CD14-positive monocyte (primary cell): ENCODE data around the gene C1QTNF5. TPM values are rescaled to one million over a fixed set of nuclear protein-coding genes. Genes with fewer than 3 reads are reported as not detected.

Experiments
- DNase-seq, 3 donors: peaks; one replicate each; pipeline ENCODE4 v3.0.0-alpha.2; 2011 to 2022
- H2AFZ ChIP-seq: 2 replicates; pipeline ENCODE4 v1.6.0; 2012; ENCODE audit warnings: mild to moderate bottlenecking, low read depth, low read length, inconsistent platforms; ENCODE audit not compliant: insufficient read depth, poor library complexity, severe bottlenecking
- H3K27ac ChIP-seq, 2 donors: 1 replicate in 1 of 2; 2 replicates in 1 of 2; pipeline ENCODE4 v1.5.1; 2012 to 2013; ENCODE audit warnings: low read length in 2 of 2, control low read depth in 1 of 2, inconsistent platforms in 1 of 2, low read depth in 1 of 2, mild to moderate bottlenecking in 1 of 2
- H3K27me3 ChIP-seq, 2 donors: one replicate each; pipeline versions ENCODE4 v1.6.0 to v1.6.1; 2011 to 2013; ENCODE audit warnings: low read length in 2 of 2; ENCODE audit not compliant: control insufficient read depth in 2 of 2, insufficient read depth in 2 of 2
- H3K36me3 ChIP-seq, 2 donors: replicated peaks in 1 of 2; 1 replicate in 1 of 2; 2 replicates in 1 of 2; pipeline versions ENCODE4 v1.5.1 to v1.6.1; 2012 to 2013; ENCODE audit warnings: low read length in 2 of 2, control low read depth in 1 of 2, inconsistent platforms in 1 of 2, mild to moderate bottlenecking in 1 of 2; ENCODE audit not compliant: insufficient read depth in 2 of 2, control insufficient read depth in 1 of 2
- H3K4me1 ChIP-seq, 2 donors: 1 replicate in 1 of 2; 2 replicates in 1 of 2; pipeline versions ENCODE4 v1.5.1 to v1.6.1; 2012 to 2013; ENCODE audit warnings: low read length in 2 of 2, control low read depth in 1 of 2, inconsistent platforms in 1 of 2, mild to moderate bottlenecking in 1 of 2, moderate library complexity in 1 of 2; ENCODE audit not compliant: insufficient read depth in 2 of 2, control insufficient read depth in 1 of 2
- H3K4me2 ChIP-seq: replicated peaks from 2 replicates; pipeline ENCODE3; 2012; ENCODE audit warnings: low read length, moderate library complexity, mild to moderate bottlenecking; ENCODE audit not compliant: poor library complexity, severe bottlenecking; ENCODE audit errors: extremely low read depth
- H3K4me3 ChIP-seq, 3 experiments: fragments of 200-600 bp in 1 of 3; sonication (generic) in 1 of 3; replicated peaks in 1 of 3; 1 replicate in 2 of 3; 2 replicates in 1 of 3; pipeline ENCODE4 v1.5.1; 2011 to 2013; ENCODE audit warnings: low read length in 3 of 3, mild to moderate bottlenecking in 3 of 3, control low read depth in 2 of 3, low read depth in 2 of 3, inconsistent platforms in 1 of 3, moderate library complexity in 1 of 3
- H3K79me2 ChIP-seq: 2 replicates; pipeline ENCODE4 v1.6.0; 2012; ENCODE audit warnings: mild to moderate bottlenecking, control low read depth, inconsistent platforms, low read length, moderate library complexity; ENCODE audit not compliant: insufficient read depth
- H3K9ac ChIP-seq: 2 replicates; pipeline ENCODE4 v1.6.0; 2017; ENCODE audit warnings: low read length, mild to moderate bottlenecking; ENCODE audit not compliant: insufficient read depth, poor library complexity, severe bottlenecking
- H3K9me3 ChIP-seq, 2 donors: replicated peaks in 1 of 2; 1 replicate in 1 of 2; 2 replicates in 1 of 2; pipeline versions ENCODE4 v1.5.1 to v1.6.1; 2012 to 2013; ENCODE audit warnings: low read length in 2 of 2, control low read depth in 1 of 2; ENCODE audit not compliant: control insufficient read depth in 1 of 2, insufficient read depth in 1 of 2
- H4K20me1 ChIP-seq: 2 replicates; pipeline ENCODE4 v1.6.0; 2012; ENCODE audit warnings: mild to moderate bottlenecking, low read length, control low read depth, moderate library complexity; ENCODE audit not compliant: insufficient read depth
- H3K27ac Mint-ChIP-seq, 7 donors: one replicate each; pipeline ENCODE4 v1.8.0; 2020; ENCODE audit warnings: mild to moderate bottlenecking in 7 of 7, mixed read lengths in 7 of 7, moderate library complexity in 6 of 7, inconsistent platforms in 2 of 7
- H3K27me3 Mint-ChIP-seq, 3 donors: one replicate each; pipeline ENCODE4 v1.8.0; 2021 to 2022; ENCODE audit warnings: low read depth in 3 of 3, mild to moderate bottlenecking in 3 of 3, mixed read lengths in 3 of 3, moderate library complexity in 3 of 3, inconsistent platforms in 1 of 3
- H3K36me3 Mint-ChIP-seq, 2 donors: one replicate each; pipeline ENCODE4 v1.8.0; 2020; ENCODE audit warnings: mixed read lengths in 2 of 2, inconsistent platforms in 1 of 2, mild to moderate bottlenecking in 1 of 2
- H3K4me1 Mint-ChIP-seq: one replicate; pipeline ENCODE4 v1.8.0; 2020; ENCODE audit warnings: mild to moderate bottlenecking, mixed read lengths
- H3K4me3 Mint-ChIP-seq, 2 donors: one replicate each; pipeline ENCODE4 v1.8.0; 2020; ENCODE audit warnings: mild to moderate bottlenecking in 2 of 2, mixed read lengths in 2 of 2, moderate library complexity in 1 of 2
- H3K9me3 Mint-ChIP-seq, 7 donors: one replicate each; pipeline ENCODE4 v1.8.0; 2020 to 2022; ENCODE audit warnings: mixed read lengths in 7 of 7, mild to moderate bottlenecking in 6 of 7, moderate library complexity in 6 of 7, inconsistent platforms in 2 of 7
- CTCF ChIP-seq: fragments of 200-600 bp; IDR thresholded peaks from one replicate; pipeline ENCODE4 v1.8.0; 2022; ENCODE audit warnings: antibody characterized with exemption, mild to moderate bottlenecking
- WGBS: methylation state at CpG from one replicate; pipeline ENCODE4 v1.1.5; 2013; ENCODE audit warnings: missing lambda C conversion rate; ENCODE audit not compliant: insufficient coverage; 5-methylcytosine and 5-hydroxymethylcytosine counted together
- intact Hi-C, 2 donors: fragments of 100-400 bp; cut with micrococcal nuclease; formaldehyde crosslinking; loops; one replicate each; pipeline versions ENCODE4 v1.15.0 to v1.15.1; 2023
- polyA plus RNA-seq, 3 donors: library from polyadenylated mRNA; depleted of rRNA in 1 of 3; unstranded in 2 of 3; stranded (reverse) in 1 of 3; fragments of 300-500 nt in 2 of 3; fragments of >200 nt in 1 of 3; fragmentation: Illumina TruSeq in 2 of 3; gene quantifications; 1 replicate in 2 of 3; 2 replicates in 1 of 3; pipeline ENCODE4 v1.2.3, GENCODE V29; 2012 to 2021

C1QTNF5 gene
- polyA plus RNA-seq, 3 donors: not detected

DNA sequence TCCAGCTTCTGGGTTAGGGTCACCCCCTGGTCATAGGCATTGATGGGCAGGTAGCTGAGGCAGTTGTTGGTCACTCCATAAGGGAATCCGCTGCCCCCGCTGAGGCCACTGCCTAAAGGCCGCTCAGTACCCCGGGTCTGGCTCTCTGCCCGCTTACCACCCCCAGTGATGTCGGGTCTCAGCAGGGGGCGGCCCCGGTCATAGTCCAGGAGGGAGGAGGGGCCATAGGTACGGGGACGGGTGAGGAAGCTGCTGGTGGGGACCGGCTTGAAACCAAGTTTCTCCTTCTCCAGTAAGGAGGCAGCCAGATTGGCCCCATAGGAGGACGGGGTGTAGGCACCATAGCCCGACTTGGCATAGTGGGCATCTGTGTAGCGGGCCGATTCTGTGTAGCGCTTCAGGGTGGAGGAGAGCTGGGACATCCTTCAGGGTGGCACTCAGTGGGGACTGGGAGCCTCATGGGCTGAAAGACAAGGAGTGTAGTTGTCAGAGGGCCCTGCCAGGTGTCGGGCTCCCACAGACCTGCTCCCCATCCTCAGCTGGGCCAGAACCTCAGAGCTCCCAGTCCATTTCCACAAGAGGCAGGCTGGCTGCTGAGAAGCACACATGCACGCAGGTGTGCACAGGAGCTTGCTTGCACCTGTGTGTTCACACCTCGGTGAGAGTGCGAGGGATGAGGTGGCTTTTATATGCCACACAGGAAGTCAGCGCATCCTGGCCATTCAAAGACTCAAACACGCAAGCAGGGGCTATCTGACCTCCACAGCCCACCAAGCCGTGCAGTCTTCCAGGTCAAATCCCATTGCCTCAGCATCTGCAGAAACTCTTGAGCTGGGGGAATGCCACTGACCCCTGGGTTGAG is 32.6 kb upstream of the C1QTNF5 start:
- Histone ChIP-seq H3K79me2 (no peaks in the 10 kb centered on the region), H3K4me2 (no peak overlapping the region), H3K27ac (no peak overlapping the region), H3K4me3 (no peak overlapping the region), H4K20me1 (no peaks in the 10 kb centered on the region), H3K9me3 (no peaks in the 10 kb centered on the region), H2AFZ (no peak overlapping the region), H3K9ac (no peak overlapping the region), H3K27me3 (no peaks in the 10 kb centered on the region), H3K4me1 (no peaks in the 10 kb centered on the region), H3K36me3 (no peaks in the 10 kb centered on the region)
- no peak for TF ChIP-seq CTCF
- peak overlapping the region in 1 of 7 donors; percentile 36 for H3K27ac Mint-ChIP-seq
- no peaks in the 10 kb centered on the region for H3K9me3 Mint-ChIP-seq
- H3K4me3 Mint-ChIP-seq: no peak overlapping the region
- H3K36me3 Mint-ChIP-seq: no peaks in the 10 kb centered on the region
- peaks cover under 1 to 11% (median 10%) of the 10 kb centered on the region in 3 donors for H3K27me3 Mint-ChIP-seq
- peak in 1 of 3 donors; percentile 4 for DNase-seq
- H3K4me1 Mint-ChIP-seq: no peaks in the 10 kb centered on the region
- intact Hi-C loops: no loop called here
- 95% methylated on average over 16 of the region's 23 CpGs for WGBS

DNA sequence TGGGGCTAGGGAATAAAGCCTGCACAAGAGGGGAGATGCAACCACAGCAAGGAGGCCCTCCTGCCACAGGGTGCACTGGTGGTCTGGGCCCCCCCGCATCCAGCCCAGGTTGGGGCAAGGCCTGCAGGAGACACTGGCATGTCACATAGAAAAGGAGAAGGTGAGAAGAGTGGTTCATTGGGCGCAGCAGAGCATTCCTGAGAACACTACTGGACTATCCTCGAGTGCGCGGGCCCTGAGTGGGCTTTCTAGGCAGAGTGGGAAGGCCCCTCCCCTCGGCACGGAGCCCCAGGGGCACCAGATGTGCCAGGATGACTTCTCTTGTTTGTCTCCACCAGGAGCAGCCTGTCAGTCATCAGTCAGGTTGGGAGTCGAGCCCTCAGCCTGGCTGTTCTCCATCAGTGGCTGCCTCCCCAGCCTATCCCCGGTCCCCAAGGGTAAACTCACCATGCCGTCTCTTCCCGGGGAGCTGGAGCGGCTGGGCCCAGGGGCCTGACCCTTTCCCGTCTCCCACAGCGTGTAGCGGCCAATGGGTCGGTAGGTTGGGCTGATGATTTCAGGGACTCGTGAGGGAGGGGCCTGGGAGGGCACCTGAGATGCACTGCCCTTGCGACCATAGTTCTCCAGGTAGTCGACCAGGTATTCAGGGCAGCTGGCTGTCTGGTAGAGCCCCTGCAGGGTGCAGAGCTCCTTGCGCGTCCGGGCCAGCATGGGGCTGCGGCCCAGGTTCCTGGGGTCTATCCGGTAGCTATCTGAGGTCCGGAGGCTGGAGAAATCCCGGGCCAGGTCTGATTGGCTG is 31.8 kb upstream of the C1QTNF5 start:
- H3K27me3 Mint-ChIP-seq: peaks cover 3 to 14% (median 10%) of the 10 kb centered on the region in 3 donors

More for the DNA sequence above, 31.8 kb upstream of the C1QTNF5 start:
- intact Hi-C loops: no loop called here
- no peak overlapping the region for H2AFZ ChIP-seq
- H3K4me3 ChIP-seq: no peak overlapping the region
- Mint-ChIP-seq H3K4me1 (no peaks in the 10 kb centered on the region), H3K36me3 (no peaks in the 10 kb centered on the region), H3K4me3 (no peak overlapping the region), H3K9me3 (no peaks in the 10 kb centered on the region), H3K27ac (no peak overlapping the region)
- 95% methylated on average over 26 of the region's 26 CpGs for WGBS
- H3K4me1 ChIP-seq: no peaks in the 10 kb centered on the region
- H3K27me3 ChIP-seq: no peaks in the 10 kb centered on the region
- H3K9me3 ChIP-seq: no peaks in the 10 kb centered on the region
- TF ChIP-seq CTCF: no peak
- H3K4me2 ChIP-seq: no peak overlapping the region
- H3K36me3 ChIP-seq: no peaks in the 10 kb centered on the region
- peak in 1 of 3 donors; percentile 3 for DNase-seq
- H3K9ac ChIP-seq: no peak overlapping the region
- no peaks in the 10 kb centered on the region for H4K20me1 ChIP-seq
- H3K79me2 ChIP-seq: no peaks in the 10 kb centered on the region
- no peak overlapping the region for H3K27ac ChIP-seq
